GM23338 (cell line): ENCODE results near the gene ABCC1. TPM values are rescaled to one million over a fixed set of nuclear protein-coding genes. Genes with fewer than 3 reads are reported as not detected.

Experiments used
- ATAC-seq: fragments of 200-7000 bp; cut with Tn5 transposase; 3 replicates; pipeline ENCODE4 v1.9.1; 2020
- DNase-seq: peaks from one replicate; pipeline ENCODE4 v3.0.0-alpha.2; 2015; ENCODE audit warnings: low spot score
- H2AFZ ChIP-seq: fragments of 200-600 bp; sonication (generic); 2 replicates; pipeline ENCODE4 v1.8.0; 2016; ENCODE audit warnings: antibody characterized with exemption, mild to moderate bottlenecking, moderate library complexity
- H3F3A ChIP-seq: fragments of 200-600 bp; sonication (generic); replicated peaks from 2 replicates; pipeline ENCODE4 v1.8.0; 2017; ENCODE audit warnings: antibody characterized with exemption, mixed run types, low read depth
- H3K27ac ChIP-seq: fragments of 200-600 bp; sonication (generic); 2 replicates; pipeline ENCODE4 v1.6.1; 2016; ENCODE audit warnings: low read depth
- H3K27me3 ChIP-seq: fragments of 200-600 bp; sonication (generic); 2 replicates; pipeline ENCODE4 v1.8.0; 2016; ENCODE audit warnings: mild to moderate bottlenecking, mixed run types, moderate library complexity; ENCODE audit not compliant: insufficient read depth
- H3K36me3 ChIP-seq: fragments of 200-600 bp; sonication (generic); 2 replicates; pipeline ENCODE4 v1.8.0; 2016; ENCODE audit warnings: mild to moderate bottlenecking; ENCODE audit not compliant: insufficient read depth
- H3K4me1 ChIP-seq: fragments of 200-600 bp; sonication (generic); 2 replicates; pipeline ENCODE4 v1.8.0; 2016; ENCODE audit warnings: mild to moderate bottlenecking, moderate library complexity; ENCODE audit not compliant: insufficient read depth
- H3K4me2 ChIP-seq: fragments of 200-600 bp; sonication (generic); 2 replicates; pipeline ENCODE4 v1.7.1; 2017; ENCODE audit warnings: mixed run types
- H3K4me3 ChIP-seq: fragments of 200-600 bp; sonication (generic); 2 replicates; pipeline ENCODE4 v1.6.1; 2016; ENCODE audit warnings: mixed run types
- H3K79me2 ChIP-seq: fragments of 200-600 bp; sonication (generic); replicated peaks from 2 replicates; pipeline ENCODE4 v1.8.0; 2017; ENCODE audit warnings: mild to moderate bottlenecking; ENCODE audit not compliant: insufficient read depth
- H3K9me2 ChIP-seq: fragments of 200-600 bp; sonication (generic); 2 replicates; pipeline ENCODE4 v1.8.0; 2017; ENCODE audit not compliant: insufficient read depth
- H4K20me1 ChIP-seq: fragments of 200-600 bp; sonication (generic); replicated peaks from 2 replicates; pipeline ENCODE4 v1.8.0; 2017; ENCODE audit warnings: mild to moderate bottlenecking; ENCODE audit not compliant: insufficient read depth
- H3K27ac Mint-ChIP-seq: 2 replicates; pipeline ENCODE4 v1.8.0; 2020; ENCODE audit warnings: inconsistent platforms, mild to moderate bottlenecking, moderate library complexity, mixed read lengths
- H3K27me3 Mint-ChIP-seq: 3 replicates; pipeline ENCODE4 v1.8.0; 2022; ENCODE audit warnings: low read depth, mild to moderate bottlenecking, moderate library complexity, mixed read lengths, inconsistent platforms; ENCODE audit not compliant: insufficient read depth, poor library complexity
- H3K36me3 Mint-ChIP-seq: 3 replicates; pipeline ENCODE4 v1.8.0; 2021; ENCODE audit warnings: low read depth, mild to moderate bottlenecking, inconsistent platforms, moderate library complexity, mixed read lengths
- H3K4me1 Mint-ChIP-seq: 3 replicates; pipeline ENCODE4 v1.8.0; 2020; ENCODE audit warnings: mild to moderate bottlenecking, inconsistent platforms, mixed read lengths
- H3K4me3 Mint-ChIP-seq: 3 replicates; pipeline ENCODE4 v1.8.0; 2021; ENCODE audit warnings: moderate library complexity, mild to moderate bottlenecking, inconsistent platforms, mixed read lengths
- H3K9me3 Mint-ChIP-seq: 3 replicates; pipeline ENCODE4 v1.8.0; 2020; ENCODE audit warnings: moderate library complexity, mild to moderate bottlenecking, inconsistent platforms, mixed read lengths
- CREB1 ChIP-seq: fragments of 250-450 bp; sonication (Bioruptor Pico); IDR thresholded peaks from 2 replicates; pipeline ENCODE4 v1.5.0; 2020; ENCODE audit warnings: low read depth, mild to moderate bottlenecking, moderate library complexity
- CTCF ChIP-seq, 2 experiments: fragments of 200-600 bp in 1 of 2; sonication (generic) in 1 of 2; conservative IDR thresholded peaks; 2 replicates each; pipeline versions ENCODE4 v1.5.1 to v1.6.1; 2016 to 2017; ENCODE audit warnings: antibody characterized with exemption in 2 of 2, low read depth in 2 of 2, mild to moderate bottlenecking in 2 of 2, moderate library complexity in 1 of 2
- ETS1 ChIP-seq: IDR thresholded peaks from 2 replicates; pipeline ENCODE4 v1.6.1; 2016; ENCODE audit warnings: antibody characterized with exemption
- EZH2 ChIP-seq: fragments of 200-600 bp; sonication (generic); IDR thresholded peaks from one replicate; pipeline ENCODE4 v1.8.0; 2017; ENCODE audit warnings: antibody characterized with exemption, mild to moderate bottlenecking, low read depth; ENCODE audit not compliant: unreplicated experiment
- EZH2phosphoT487 ChIP-seq: fragments of 200-600 bp; sonication (generic); IDR thresholded peaks from one replicate; pipeline ENCODE4 v1.8.1; 2018; ENCODE audit warnings: antibody characterized with exemption; ENCODE audit not compliant: unreplicated experiment
- JUNB ChIP-seq: IDR thresholded peaks from one replicate; pipeline ENCODE4 v1.6.1; 2016; ENCODE audit warnings: antibody characterized with exemption; ENCODE audit not compliant: unreplicated experiment
- NANOG ChIP-seq: IDR thresholded peaks from 2 replicates; pipeline ENCODE4 v1.6.1; 2016; ENCODE audit warnings: antibody characterized with exemption, borderline replicate concordance
- POLR2AphosphoS5 ChIP-seq: IDR thresholded peaks from 2 replicates; pipeline ENCODE4 v1.6.1; 2016; ENCODE audit warnings: antibody characterized with exemption, low read depth
- REST ChIP-seq: IDR thresholded peaks from one replicate; pipeline ENCODE4 v1.6.1; 2018; ENCODE audit warnings: antibody characterized with exemption; ENCODE audit not compliant: unreplicated experiment
- STAT1 ChIP-seq: IDR thresholded peaks from one replicate; pipeline ENCODE4 v1.6.1; 2016; ENCODE audit warnings: antibody characterized with exemption; ENCODE audit not compliant: unreplicated experiment
- ZNF331 ChIP-seq: fragments of 250-450 bp; sonication (Bioruptor Pico); IDR thresholded peaks from 2 replicates; pipeline ENCODE4 v1.5.0; 2020; ENCODE audit warnings: low read depth, mild to moderate bottlenecking, moderate library complexity
- polyA plus RNA-seq: library from polyadenylated mRNA; unstranded; fragments of >200 nt; fragmentation: Nextera tagmentation; extraction: Ambion mirVana; gene quantifications from 2 replicates; pipeline ENCODE4 v1.2.1, GENCODE V29; 2016
- total RNA-seq: library from RNA; depleted of rRNA; stranded (reverse); fragments of >200 nt; shearing (Covaris generic); gene quantifications from 2 replicates; pipeline ENCODE4 v1.2.3, GENCODE V29; 2014

The ABCC1 gene
- total and polyA plus RNA-seq, 2 experiments from 2014 or later: 11.0 to 46.6 TPM

GRCh38 chr16:15903960-15904359 lies 45.5 kb upstream of the ABCC1 start:
- Histone ChIP-seq H3K79me2 (no peaks in the 10 kb centered on the region), H3F3A (no peaks in the 10 kb centered on the region), H3K4me1 (no peaks in the 10 kb centered on the region), H2AFZ (no peak overlapping the region), H3K9me2 (no peaks in the 10 kb centered on the region), H3K4me3 (no peak overlapping the region), H3K27me3 (no peaks in the 10 kb centered on the region), H4K20me1 (no peaks in the 10 kb centered on the region), H3K27ac (no peak overlapping the region), H3K36me3 (no peaks in the 10 kb centered on the region), H3K4me2 (no peak overlapping the region)
- 0 out of 3 replicates have a peak, but pooled peaks cover 3% of the 10 kb centered on the region for H3K36me3 Mint-ChIP-seq
- no peak for DNase-seq
- no peak for ATAC-seq
- H3K9me3 Mint-ChIP-seq: peaks cover 4% of the 10 kb centered on the region; the same call in 2 of the 3 replicates
- no peak overlapping the region for H3K4me3 Mint-ChIP-seq
- H3K27me3 Mint-ChIP-seq: peaks cover 7% of the 10 kb centered on the region
- H3K27ac Mint-ChIP-seq: no peak overlapping the region
- TF ChIP-seq STAT1 (no peak), EZH2 (no peak), ZNF331 (no peak), EZH2phosphoT487 (no peak), NANOG (no peak), JUNB (no peak)
- H3K4me1 Mint-ChIP-seq: no peaks in the 10 kb centered on the region

- Mint-ChIP-seq H3K27me3 (peaks cover 7% of the 10 kb centered on the region), H3K4me1 (no peaks in the 10 kb centered on the region), H3K27ac (no peak overlapping the region), H3K4me3 (no peak overlapping the region), H3K9me3 (peaks cover 4% of the 10 kb centered on the region; the same call in 2 of the 3 replicates), H3K36me3 (0 out of 3 replicates have a peak, but pooled peaks cover 3% of the 10 kb centered on the region)
- Histone ChIP-seq H3K4me3 (no peak overlapping the region), H3K79me2 (no peaks in the 10 kb centered on the region), H3F3A (no peaks in the 10 kb centered on the region), H3K9me2 (no peaks in the 10 kb centered on the region), H2AFZ (no peak overlapping the region), H4K20me1 (no peaks in the 10 kb centered on the region), H3K4me2 (no peak overlapping the region), H3K27ac (no peak overlapping the region), H3K36me3 (no peaks in the 10 kb centered on the region), H3K4me1 (no peaks in the 10 kb centered on the region), H3K27me3 (no peaks in the 10 kb centered on the region)
- ATAC-seq (no peak), DNase-seq (no peak)
- TF ChIP-seq ETS1 (no peak), POLR2AphosphoS5 (no peak), NANOG (no peak), CREB1 (no peak), CTCF (conservative IDR thresholded peaks at IDR 0.05; ENCODE audit: low read depth in 2 of 2) (no peak), STAT1 (no peak), EZH2phosphoT487 (no peak), REST (no peak)
These were observed 43.0 kb upstream of the ABCC1 start for GRCh38 chr16:15906439-15906838.
